ENCODE results near the gene SLC35F5. TPM values are rescaled to one million over a fixed set of nuclear protein-coding genes. Genes with fewer than 3 reads are reported as not detected.

SLC35F5 gene
- polyA plus RNA-seq, 1 experiment: 52.4 TPM

Small RNA genes within 50 kb of the gene (small RNA-seq; reads per million reads assigned to genes)
- 1.5 reads per million for gene MIR4782 (ENCODE audit: insufficient read length, low read depth, low replicate concordance)
- gene RNU6-744P (ENCODE audit: insufficient read length, low read depth, low replicate concordance): not detected

Other genes with a start within 250 kb of the SLC35F5 start
- gene RABL2A, start 129.4 kb downstream of the SLC35F5 start, polyA plus RNA-seq (2011; rRNA removed): 10.7 and 13.8 TPM in 2 replicates
- gene ACTR3, start 133.4 kb upstream of the SLC35F5 start, polyA plus RNA-seq (2011; rRNA removed): 340 and 478 TPM in 2 replicates

All from BJ (cell line).